Ishikawa (cell line): ENCODE measurements around the gene GLRA1.

ENCODE experiments used
- CEBPB ChIP-seq: IDR thresholded peaks from 2 replicates; pipeline ENCODE4 v1.6.1; 2012
- CREB1 ChIP-seq: IDR thresholded peaks from 2 replicates; pipeline ENCODE4 v1.6.1; 2012; ENCODE audit warnings: low read depth
- EGR1 ChIP-seq: IDR thresholded peaks from 2 replicates; pipeline ENCODE4 v1.6.1; 2012
- EP300 ChIP-seq: IDR thresholded peaks from 2 replicates; pipeline ENCODE4 v1.6.1; 2012; ENCODE audit warnings: borderline replicate concordance
- FOXM1 ChIP-seq: IDR thresholded peaks from 2 replicates; pipeline ENCODE4 v1.6.1; 2012; ENCODE audit warnings: low read depth, borderline replicate concordance
- MAX ChIP-seq: IDR thresholded peaks from 2 replicates; pipeline ENCODE4 v1.6.1; 2012
- NFIC ChIP-seq: IDR thresholded peaks from 2 replicates; pipeline ENCODE4 v1.6.1; 2012
- RAD21 ChIP-seq: IDR thresholded peaks from 2 replicates; pipeline ENCODE4 v1.6.1; 2012; ENCODE audit warnings: low read depth
- REST ChIP-seq: IDR thresholded peaks from 2 replicates; pipeline ENCODE4 v1.6.1; 2012; ENCODE audit warnings: low read depth, mild to moderate bottlenecking
- TAF1 ChIP-seq: IDR thresholded peaks from 2 replicates; pipeline ENCODE4 v1.6.1; 2012; ENCODE audit warnings: low read depth, mild to moderate bottlenecking
- TCF12 ChIP-seq: IDR thresholded peaks from 2 replicates; pipeline ENCODE4 v1.6.1; 2012; ENCODE audit warnings: low read depth
- TEAD4 ChIP-seq: IDR thresholded peaks from 2 replicates; pipeline ENCODE4 v1.6.1; 2012
- USF1 ChIP-seq: IDR thresholded peaks from 2 replicates; pipeline ENCODE4 v1.6.1; 2012
- YY1 ChIP-seq: IDR thresholded peaks from 2 replicates; pipeline ENCODE4 v1.6.1; 2012; ENCODE audit warnings: low read depth
- ZBTB7A ChIP-seq: IDR thresholded peaks from 2 replicates; pipeline ENCODE4 v1.6.1; 2012; ENCODE audit warnings: low read depth

Gene GLRA1

GRCh38 chr5:151856861-151857260 is 67.8 kb downstream of the GLRA1 start:
- TF ChIP-seq EP300 (no peak), ZBTB7A (no peak), TCF12 (no peak), EGR1 (no peak), CEBPB (no peak), FOXM1 (no peak), REST (no peak), USF1 (no peak), TAF1 (no peak)

- TF ChIP-seq EP300 (no peak), NFIC (no peak), RAD21 (no peak), MAX (no peak), CREB1 (no peak), USF1 (no peak), FOXM1 (no peak), TCF12 (no peak), TEAD4 (no peak), REST (no peak), YY1 (no peak), EGR1 (no peak), TAF1 (no peak)
These were observed 69.0 kb downstream of the GLRA1 start for GRCh38 chr5:151855701-151856100.

GRCh38 chr5:151847871-151848270 is 76.8 kb downstream of the GLRA1 start:
- TF ChIP-seq TCF12 (no peak), REST (no peak), YY1 (no peak), EGR1 (no peak), TAF1 (no peak), RAD21 (no peak), USF1 (no peak), ZBTB7A (no peak), EP300 (no peak), CEBPB (no peak), TEAD4 (no peak), FOXM1 (no peak), MAX (no peak), CREB1 (no peak), NFIC (no peak)

GRCh38 chr5:151846765-151847164 is 77.9 kb downstream of the GLRA1 start:
- TF ChIP-seq TEAD4 (no peak), CREB1 (no peak), NFIC (no peak), EP300 (no peak), RAD21 (no peak), MAX (no peak), ZBTB7A (no peak)
